NAMALWA (cell line): ENCODE results near the gene LRRTM3.

Experiments used
- DNase-seq: peaks from one replicate; pipeline ENCODE4 v3.0.0-alpha.2; 2015; ENCODE audit warnings: low spot score

LRRTM3 gene

DNA sequence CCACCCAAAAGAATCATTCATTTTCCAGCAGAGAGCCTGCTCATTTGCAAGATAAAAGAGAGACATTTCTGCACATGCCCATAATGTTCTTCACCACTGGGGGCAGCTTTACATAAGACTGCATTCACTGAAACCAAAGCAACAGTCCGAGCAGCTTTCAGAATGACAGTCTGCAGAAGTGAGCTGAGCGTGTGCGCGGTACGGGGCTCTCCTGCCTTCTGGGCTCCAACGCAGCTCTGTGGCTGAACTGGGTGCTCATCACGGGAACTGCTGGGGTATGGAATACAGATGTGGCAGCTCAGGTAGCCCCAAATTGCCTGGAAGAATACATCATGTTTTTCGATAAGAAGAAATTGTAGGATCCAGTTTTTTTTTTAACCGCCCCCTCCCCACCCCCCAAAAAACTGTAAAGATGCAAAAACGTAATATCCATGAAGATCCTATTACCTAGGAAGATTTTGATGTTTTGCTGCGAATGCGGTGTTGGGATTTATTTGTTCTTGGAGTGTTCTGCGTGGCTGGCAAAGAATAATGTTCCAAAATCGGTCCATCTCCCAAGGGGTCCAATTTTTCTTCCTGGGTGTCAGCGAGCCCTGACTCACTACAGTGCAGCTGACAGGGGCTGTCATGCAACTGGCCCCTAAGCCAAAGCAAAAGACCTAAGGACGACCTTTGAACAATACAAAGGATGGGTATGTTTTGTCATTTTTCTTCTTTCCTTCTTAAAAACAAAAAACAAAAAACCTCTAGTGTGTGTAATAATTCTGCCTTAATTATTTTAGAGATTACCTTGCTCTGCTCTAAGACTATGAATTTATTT, at the start of gene LRRTM3:
Gene LRRTM3 (plus strand): TSS at position 141 of the 820 bp plus-strand sequence.
- peak; percentile 82 for DNase-seq

DNA sequence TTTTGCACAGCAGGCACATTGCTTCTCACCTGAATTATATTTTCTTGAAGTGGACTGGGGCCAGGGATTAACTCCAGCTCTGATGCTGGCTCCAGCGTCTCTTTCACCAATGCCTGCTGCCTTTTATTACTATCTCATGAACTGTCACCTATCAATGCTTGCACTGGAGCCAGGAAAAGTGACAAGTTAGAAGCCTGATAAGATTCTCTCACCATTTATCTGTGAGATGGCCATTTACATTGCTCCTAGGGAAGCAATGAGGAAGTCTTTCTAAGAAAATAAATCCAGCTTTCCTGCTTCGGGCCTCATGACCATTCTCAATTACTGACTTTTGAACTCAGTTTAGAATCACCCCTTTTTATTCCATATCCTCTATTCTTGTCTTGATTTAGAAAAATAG, 48.5 kb upstream of the LRRTM3 start:
- DNase-seq: no peak

DNA sequence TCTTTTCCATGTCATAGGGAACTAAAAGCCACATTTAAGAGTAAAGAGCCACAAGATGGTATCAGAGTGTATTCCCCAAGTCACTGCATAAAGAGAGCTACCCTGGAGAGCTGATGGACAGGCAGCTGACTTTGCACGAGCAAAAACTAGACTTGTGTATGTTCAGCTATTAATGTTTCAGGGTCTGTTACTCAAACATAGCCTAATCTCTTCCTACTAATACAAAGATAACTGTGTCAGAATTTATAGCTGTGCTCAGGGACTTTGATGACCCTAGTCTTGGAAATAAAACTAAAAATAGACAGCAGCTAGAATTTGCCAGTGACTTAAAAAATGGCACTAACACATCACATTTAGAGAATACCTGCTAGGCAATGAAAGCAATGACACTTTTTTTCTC, 45.5 kb upstream of the LRRTM3 start:
- DNase-seq: no peak

- no peak for DNase-seq
Observed at GRCh38 chr10:66880826-66881225, 45.0 kb upstream of the LRRTM3 start.

DNA sequence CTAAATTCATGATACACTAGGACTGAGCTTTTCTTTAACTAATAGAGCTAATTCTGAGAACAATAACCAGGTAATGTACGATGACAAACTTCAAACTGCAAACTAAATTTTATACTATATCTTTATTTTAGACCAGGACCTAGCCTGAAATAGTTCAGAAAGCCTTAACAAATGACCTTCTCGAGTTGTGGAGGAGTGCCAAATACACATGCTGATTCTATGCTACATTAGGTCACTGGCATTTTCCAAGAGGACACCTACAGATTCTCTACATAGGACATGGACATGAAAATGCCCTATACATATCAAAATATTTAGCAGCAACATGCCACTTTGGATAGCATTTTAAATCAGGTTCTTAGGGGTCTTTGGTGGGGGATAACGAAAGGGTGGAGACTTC, 44.0 kb upstream of the LRRTM3 start:
- DNase-seq: no peak

GRCh38 chr10:66882271-66882670, 43.6 kb upstream of the LRRTM3 start:
- no peak for DNase-seq

- no peak for DNase-seq
Observed at GRCh38 chr10:66886848-66887247, 39.0 kb upstream of the LRRTM3 start.

DNA sequence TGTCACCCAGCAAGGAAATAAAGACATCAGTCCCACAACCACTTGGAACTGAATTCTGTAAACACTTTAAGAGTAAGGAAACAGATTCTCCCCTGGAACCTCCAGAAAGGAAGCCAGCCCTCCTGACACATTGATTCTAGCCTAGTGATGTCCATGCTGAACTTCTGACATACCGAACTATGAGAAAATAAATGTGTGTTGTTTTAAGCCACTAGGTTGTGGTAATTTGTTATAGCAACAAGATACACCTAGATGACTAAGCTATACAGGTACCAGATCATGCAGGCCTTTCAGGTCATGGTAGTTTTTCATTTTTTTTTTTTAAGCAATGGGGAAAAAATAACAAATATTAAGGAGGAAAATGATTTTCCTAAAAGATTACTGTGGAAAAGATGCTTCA, 37.6 kb upstream of the LRRTM3 start:
- no peak for DNase-seq

DNA sequence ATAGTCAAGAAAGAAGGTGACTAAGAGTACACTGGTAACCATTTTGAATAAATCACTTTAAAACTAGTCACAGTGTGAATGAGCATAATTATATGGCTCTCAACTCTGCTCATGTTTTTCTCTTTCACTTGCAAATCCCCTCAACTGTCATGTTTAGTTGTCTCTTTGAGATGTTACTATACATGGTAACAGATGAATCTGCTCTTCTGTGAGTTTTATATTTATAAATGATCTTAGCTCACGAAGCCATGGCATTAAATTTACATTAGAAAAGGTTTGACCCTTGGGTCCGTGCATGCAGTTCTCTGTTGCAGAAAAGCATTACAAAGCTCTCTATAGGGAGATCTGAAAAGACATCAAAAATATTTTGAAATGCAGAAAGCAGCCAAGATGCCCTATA, 33.0 kb upstream of the LRRTM3 start:
- DNase-seq: no peak

DNA sequence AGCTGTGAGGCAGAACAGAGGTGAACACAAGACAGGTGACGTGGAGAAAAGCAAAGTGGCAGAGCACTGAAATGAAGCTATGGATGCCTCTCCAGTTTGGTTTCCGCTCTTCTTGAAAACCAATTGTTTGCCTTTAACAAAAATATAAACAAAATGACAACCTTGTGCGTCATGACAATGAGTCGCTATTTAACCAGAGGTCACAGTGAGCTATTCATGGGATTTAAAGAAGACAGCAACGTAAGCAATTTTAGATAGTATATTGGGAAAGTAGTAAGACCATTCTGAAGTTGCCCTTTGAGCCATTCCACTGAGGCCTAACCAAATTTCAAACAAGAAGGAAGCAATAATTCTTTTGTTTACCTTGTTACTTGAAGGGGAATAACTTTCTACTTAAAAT, 15.2 kb upstream of the LRRTM3 start:
- DNase-seq: no peak

- no peak for DNase-seq
Observed at GRCh38 chr10:66916030-66916429, 9.8 kb upstream of the LRRTM3 start.

GRCh38 chr10:66917104-66917503, 8.7 kb upstream of the LRRTM3 start:
- no peak for DNase-seq

GRCh38 chr10:66919248-66919647, 6.6 kb upstream of the LRRTM3 start:
- no peak for DNase-seq

DNA sequence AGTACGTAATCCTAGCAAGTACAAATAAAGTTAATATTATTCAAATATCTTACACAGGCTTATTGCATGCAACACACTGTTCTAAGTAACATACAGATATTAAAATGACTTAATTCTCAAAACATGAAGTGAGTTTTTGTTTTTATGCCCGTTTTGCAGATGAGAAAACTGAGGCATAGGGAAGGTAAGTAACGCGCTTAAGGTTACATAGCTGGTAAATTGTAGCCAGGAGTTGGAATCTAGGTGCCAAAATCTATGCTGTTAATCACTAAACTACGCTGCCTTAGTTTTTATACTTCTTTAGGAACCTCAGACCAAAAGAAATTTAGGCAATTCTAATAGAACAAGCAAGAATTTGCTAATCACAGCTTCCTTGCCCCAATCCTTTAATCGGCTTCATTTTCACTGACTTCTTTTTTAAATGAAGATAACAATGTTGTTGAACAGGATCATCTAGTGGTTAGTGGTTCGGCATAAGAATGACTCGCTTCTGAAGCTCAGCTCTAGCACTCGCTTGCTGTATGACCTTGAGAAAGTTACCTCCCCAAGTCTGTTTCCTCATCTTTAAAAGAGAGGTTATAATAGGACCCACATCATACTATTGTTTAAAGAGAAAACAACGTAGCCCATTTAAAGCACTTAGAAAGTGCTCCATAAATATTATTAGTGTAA, 1.0 kb upstream of the LRRTM3 start:
- DNase-seq: no peak

- no peak for DNase-seq
Observed at GRCh38 chr10:66925373-66925772, 463 bp upstream of the LRRTM3 start.

DNA sequence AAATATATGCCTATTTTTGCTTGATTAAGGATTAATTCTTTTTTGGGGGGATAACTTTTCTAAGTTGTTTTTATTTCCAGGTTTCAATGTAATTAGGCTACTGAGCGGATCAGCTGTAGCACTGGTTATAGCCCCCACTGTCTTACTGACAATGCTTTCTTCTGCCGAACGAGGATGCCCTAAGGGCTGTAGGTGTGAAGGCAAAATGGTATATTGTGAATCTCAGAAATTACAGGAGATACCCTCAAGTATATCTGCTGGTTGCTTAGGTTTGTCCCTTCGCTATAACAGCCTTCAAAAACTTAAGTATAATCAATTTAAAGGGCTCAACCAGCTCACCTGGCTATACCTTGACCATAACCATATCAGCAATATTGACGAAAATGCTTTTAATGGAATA, 1.0 kb downstream of the LRRTM3 start:
- no peak for DNase-seq

DNA sequence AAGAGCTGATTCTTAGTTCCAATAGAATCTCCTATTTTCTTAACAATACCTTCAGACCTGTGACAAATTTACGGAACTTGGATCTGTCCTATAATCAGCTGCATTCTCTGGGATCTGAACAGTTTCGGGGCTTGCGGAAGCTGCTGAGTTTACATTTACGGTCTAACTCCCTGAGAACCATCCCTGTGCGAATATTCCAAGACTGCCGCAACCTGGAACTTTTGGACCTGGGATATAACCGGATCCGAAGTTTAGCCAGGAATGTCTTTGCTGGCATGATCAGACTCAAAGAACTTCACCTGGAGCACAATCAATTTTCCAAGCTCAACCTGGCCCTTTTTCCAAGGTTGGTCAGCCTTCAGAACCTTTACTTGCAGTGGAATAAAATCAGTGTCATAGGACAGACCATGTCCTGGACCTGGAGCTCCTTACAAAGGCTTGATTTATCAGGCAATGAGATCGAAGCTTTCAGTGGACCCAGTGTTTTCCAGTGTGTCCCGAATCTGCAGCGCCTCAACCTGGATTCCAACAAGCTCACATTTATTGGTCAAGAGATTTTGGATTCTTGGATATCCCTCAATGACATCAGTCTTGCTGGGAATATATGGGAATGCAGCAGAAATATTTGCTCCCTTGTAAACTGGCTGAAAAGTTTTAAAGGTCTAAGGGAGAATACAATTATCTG, 1.6 kb downstream of the LRRTM3 start:
- DNase-seq: no peak

DNA sequence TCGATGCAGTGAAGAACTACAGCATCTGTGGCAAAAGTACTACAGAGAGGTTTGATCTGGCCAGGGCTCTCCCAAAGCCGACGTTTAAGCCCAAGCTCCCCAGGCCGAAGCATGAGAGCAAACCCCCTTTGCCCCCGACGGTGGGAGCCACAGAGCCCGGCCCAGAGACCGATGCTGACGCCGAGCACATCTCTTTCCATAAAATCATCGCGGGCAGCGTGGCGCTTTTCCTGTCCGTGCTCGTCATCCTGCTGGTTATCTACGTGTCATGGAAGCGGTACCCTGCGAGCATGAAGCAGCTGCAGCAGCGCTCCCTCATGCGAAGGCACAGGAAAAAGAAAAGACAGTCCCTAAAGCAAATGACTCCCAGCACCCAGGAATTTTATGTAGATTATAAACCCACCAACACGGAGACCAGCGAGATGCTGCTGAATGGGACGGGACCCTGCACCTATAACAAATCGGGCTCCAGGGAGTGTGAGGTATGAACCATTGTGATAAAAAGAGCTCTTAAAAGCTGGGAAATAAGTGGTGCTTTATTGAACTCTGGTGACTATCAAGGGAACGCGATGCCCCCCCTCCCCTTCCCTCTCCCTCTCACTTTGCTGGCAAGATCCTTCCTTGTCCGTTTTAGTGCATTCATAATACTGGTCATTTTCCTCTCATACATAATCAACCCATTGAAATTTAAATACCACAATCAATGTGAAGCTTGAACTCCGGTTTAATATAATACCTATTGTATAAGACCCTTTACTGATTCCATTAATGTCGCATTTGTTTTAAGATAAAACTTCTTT, 2.3 kb downstream of the LRRTM3 start:
- no peak for DNase-seq

- DNase-seq: no peak
Observed at GRCh38 chr10:66928776-66929175, 2.9 kb downstream of the LRRTM3 start.

DNA sequence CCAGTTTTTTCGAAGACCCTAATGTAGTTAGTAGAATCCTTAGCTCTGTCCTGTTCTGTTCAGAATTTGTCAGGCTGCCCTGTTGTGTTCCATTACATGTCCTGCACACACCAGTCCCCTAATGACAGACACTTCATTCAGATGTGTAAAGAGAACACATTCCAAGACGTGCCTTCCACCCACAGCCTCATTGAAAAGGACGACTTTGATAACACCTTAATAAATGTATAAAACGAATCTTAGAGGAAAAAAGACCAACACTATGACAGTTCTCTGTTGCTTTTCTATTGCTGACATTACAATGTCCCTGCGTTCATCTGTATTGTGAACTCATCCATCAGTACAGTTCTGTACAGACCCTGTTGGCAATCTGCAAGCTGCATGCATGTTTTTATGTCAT, 3.5 kb downstream of the LRRTM3 start:
- no peak for DNase-seq

GRCh38 chr10:66931340-66931948, 5.6 kb downstream of the LRRTM3 start:
- DNase-seq: peak; percentile 67

DNA sequence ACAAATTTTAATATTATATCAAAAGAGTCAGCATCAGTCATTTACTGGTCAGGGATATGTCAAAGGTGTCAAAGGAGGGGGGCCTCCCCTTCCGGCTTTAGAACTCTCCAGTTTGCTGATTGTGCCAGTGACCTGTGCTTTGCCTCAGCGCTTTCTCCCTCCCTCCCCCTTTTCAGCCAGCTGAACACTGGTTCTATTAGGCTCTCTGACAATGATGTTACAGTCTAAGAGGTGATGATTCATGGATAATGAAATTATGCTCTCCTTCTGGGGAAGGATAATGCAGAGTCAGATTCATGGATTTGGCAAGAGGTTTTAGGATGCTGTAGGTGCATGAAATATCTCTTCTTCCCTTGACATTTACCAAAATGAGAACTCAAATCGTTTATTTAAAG, 6.1 kb downstream of the LRRTM3 start:
- no peak for DNase-seq
